HCT116 (cell line): ENCODE measurements around the gene DIS3L2. TPM values are rescaled to one million over a fixed set of nuclear protein-coding genes. Genes with fewer than 3 reads are reported as not detected.

Experiments
- ATAC-seq: fragments of 200-7000 bp; cut with Tn5 transposase; 2 replicates; pipeline ENCODE4 v1.9.1; 2020; ENCODE audit warnings: mild to moderate bottlenecking, moderate library complexity
- BruUV-seq: library from RNA; stranded (reverse); fragments of 400-500 nt; replicated peaks from 2 replicates; lab custom pipeline; 2021; lab: Mats Ljungman, UMichigan
- CTCF ChIA-PET: fragments of 300-600 bp; sonication (Branson Sonifier 250); formaldehyde crosslinking; loops from one replicate; lab custom pipeline; 2021; ENCODE audit warnings: antibody characterized with exemption; lab: Charles Lee
- POLR2A ChIA-PET: fragments of 300-600, 350-600 bp; sonication (Branson Sonifier 250); formaldehyde crosslinking; loops from one replicate; lab custom pipeline; 2021; ENCODE audit warnings: antibody characterized with exemption; lab: Charles Lee
- RAD21 ChIA-PET, 2 experiments: fragments of 300-600 bp; sonication (Branson Sonifier 250); formaldehyde crosslinking; loops; one replicate each; lab custom pipeline; 2023; ENCODE audit warnings: low total read pairs in 2 of 2; ENCODE audit not compliant: uncharacterized antibody in 2 of 2, unreplicated experiment in 2 of 2, low non-redundant PET in 1 of 2; lab: Charles Lee
- DNase-seq: peaks from one replicate; pipeline ENCODE4 v3.0.0-alpha.2; 2010; ENCODE audit warnings: low read depth, low spot score
- H2AFZ ChIP-seq: fragments of 200-600 bp; shearing (Covaris generic), sonication (generic); 2 replicates; pipeline ENCODE4 v1.6.1; 2017; ENCODE audit warnings: low read depth, mixed run types, mixed read lengths, antibody characterized with exemption, low read length; ENCODE audit not compliant: poor library complexity, severe bottlenecking
- H3K27ac ChIP-seq: 2 replicates; pipeline ENCODE4 v1.5.1; 2012; ENCODE audit warnings: low read depth, low read length
- H3K27me3 ChIP-seq: fragments of 200-600 bp; sonication (generic); 2 replicates; pipeline ENCODE4 v1.6.1; 2016; ENCODE audit warnings: mixed run types, low read length, mixed read lengths; ENCODE audit not compliant: insufficient read depth
- H3K36me3 ChIP-seq, 2 experiments: fragments of 200-500 bp in 1 of 2; fragments of 200-600 bp in 1 of 2; sonication (Bioruptor generic) in 1 of 2; sonication (generic) in 1 of 2; 2 replicates each; pipeline versions ENCODE4 v1.5.1 to v1.6.1; 2014 to 2016; ENCODE audit warnings: low read length in 2 of 2, inconsistent platforms in 1 of 2, mixed read lengths in 1 of 2, mixed run types in 1 of 2; ENCODE audit not compliant: insufficient read depth in 2 of 2, control insufficient read depth in 1 of 2
- H3K4me1 ChIP-seq, 2 experiments: fragments of 200-600 bp in 1 of 2; sonication (generic) in 1 of 2; 2 replicates each; pipeline versions ENCODE4 v1.5.1 to v1.6.1; 2012 to 2017; ENCODE audit warnings: low read length in 2 of 2, inconsistent platforms in 1 of 2, mild to moderate bottlenecking in 1 of 2, mixed read lengths in 1 of 2, mixed run types in 1 of 2, moderate library complexity in 1 of 2; ENCODE audit not compliant: insufficient read depth in 2 of 2, control insufficient read depth in 1 of 2
- H3K4me2 ChIP-seq: fragments of 200-600 bp; sonication (generic); 2 replicates; pipeline ENCODE4 v1.6.1; 2017; ENCODE audit warnings: mixed run types, low read length, mixed read lengths
- H3K4me3 ChIP-seq, 2 experiments: fragments of 200-600 bp in 1 of 2; sonication (generic) in 1 of 2; replicated peaks in 1 of 2; 2 replicates each; pipeline ENCODE4 v1.5.1; 2011 to 2016; ENCODE audit warnings: low read length in 2 of 2, control low read depth in 1 of 2, low read depth in 1 of 2, mild to moderate bottlenecking in 1 of 2, mixed read lengths in 1 of 2, mixed run types in 1 of 2
- H3K79me2 ChIP-seq: fragments of 200-600 bp; sonication (generic); 2 replicates; pipeline ENCODE4 v1.6.1; 2017; ENCODE audit warnings: mild to moderate bottlenecking, mixed run types, low read length, moderate library complexity, mixed read lengths; ENCODE audit not compliant: insufficient read depth
- H3K9ac ChIP-seq: fragments of 200-600 bp; sonication (generic); 2 replicates; pipeline ENCODE4 v1.6.1; 2016; ENCODE audit warnings: low read length, mixed read lengths
- H3K9me2 ChIP-seq: fragments of 200-600 bp; sonication (generic), shearing (Covaris generic); 2 replicates; pipeline ENCODE4 v1.6.1; 2017; ENCODE audit warnings: mixed run types, mild to moderate bottlenecking, moderate library complexity; ENCODE audit not compliant: insufficient read depth
- H3K9me3 ChIP-seq, 2 experiments: fragments of 200-500 bp in 1 of 2; fragments of 200-600 bp in 1 of 2; sonication (Bioruptor generic) in 1 of 2; sonication (generic) in 1 of 2; 2 replicates each; pipeline ENCODE4 v1.6.1; 2014 to 2017; ENCODE audit warnings: low read length in 2 of 2, mixed read lengths in 2 of 2, inconsistent platforms in 1 of 2, low read depth in 1 of 2, mild to moderate bottlenecking in 1 of 2, mixed run types in 1 of 2, moderate library complexity in 1 of 2; ENCODE audit not compliant: control insufficient read depth in 1 of 2, insufficient read depth in 1 of 2
- H4K20me1 ChIP-seq: fragments of 200-600 bp; sonication (generic), shearing (Covaris generic); 2 replicates; pipeline ENCODE4 v1.6.1; 2017; ENCODE audit warnings: mixed run types, mild to moderate bottlenecking, moderate library complexity; ENCODE audit not compliant: insufficient read depth
- FOSL1 ChIP-seq: IDR thresholded peaks from 2 replicates; pipeline ENCODE4 v1.6.1; 2012; ENCODE audit warnings: low read depth
- MAX ChIP-seq: IDR thresholded peaks from 2 replicates; pipeline ENCODE4 v1.6.1; 2012
- POLR2AphosphoS5 ChIP-seq: IDR thresholded peaks from 2 replicates; pipeline ENCODE4 v1.6.1; 2011; ENCODE audit warnings: mild to moderate bottlenecking, low read depth, low read length, moderate library complexity
- REST ChIP-seq: IDR thresholded peaks from 2 replicates; pipeline ENCODE4 v1.6.1; 2012; ENCODE audit warnings: low read depth
- SIN3A ChIP-seq: IDR thresholded peaks from 2 replicates; pipeline ENCODE4 v1.6.1; 2012; ENCODE audit warnings: low read depth
- SP1 ChIP-seq: IDR thresholded peaks from 2 replicates; pipeline ENCODE4 v1.6.1; 2012; ENCODE audit warnings: low read depth
- ZFX ChIP-seq: fragments of 450-650 bp; IDR thresholded peaks from 2 replicates; pipeline ENCODE4 v1.6.1; 2017
- ZNF274 ChIP-seq: fragments of 200-500 bp; sonication (Bioruptor generic); IDR thresholded peaks from 2 replicates; pipeline ENCODE4 v1.6.1; 2014; ENCODE audit warnings: mild to moderate bottlenecking, low read depth, low read length, inconsistent platforms
- intact Hi-C: fragments of 100-400 bp; cut with micrococcal nuclease; formaldehyde crosslinking; loops from 2 replicates; pipeline ENCODE4 v1.10.0; 2022
- total RNA-seq: library from RNA; stranded (reverse); gene quantifications from one replicate; pipeline ENCODE4 v1.2.1, GENCODE V29; 2021; ENCODE audit not compliant: unreplicated experiment
- TF ChIP-seq, protein P1 (sequence below): IDR thresholded peaks from 2 replicates; pipeline ENCODE4 v1.6.1; 2012

The DIS3L2 gene
- total RNA-seq, 1 experiment from 2014 or later: 42.5 TPM

DNA sequence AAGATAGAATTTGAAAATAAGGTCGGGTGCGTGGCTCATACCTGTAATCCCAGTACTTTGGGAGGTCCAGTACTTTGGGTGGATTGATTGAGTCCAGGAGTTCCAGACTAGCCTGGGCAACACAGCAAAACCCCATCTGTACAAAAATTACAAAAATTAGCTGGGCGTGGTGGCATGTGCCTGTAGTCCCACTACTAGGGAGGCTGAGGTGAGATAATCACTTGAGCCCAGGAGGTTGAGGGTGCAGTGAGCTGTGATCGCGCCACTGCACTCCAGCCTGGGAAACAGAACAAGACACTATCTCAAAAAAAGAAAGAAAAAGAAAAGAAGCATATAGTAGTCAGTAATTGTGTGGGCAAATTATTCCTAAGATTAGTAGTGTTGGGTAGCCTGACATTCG lies 222.8 kb downstream of the DIS3L2 start:
- ChIA-PET RAD21 (no interaction called here), POLR2A (no interaction called here), CTCF (no interaction called here)
- Histone ChIP-seq H3K36me3 (no peaks in the 10 kb centered on the region), H3K9me2 (no peaks in the 10 kb centered on the region), H3K9ac (no peak overlapping the region), H3K27me3 (no peaks in the 10 kb centered on the region), H4K20me1 (no peaks in the 10 kb centered on the region), H3K4me1 (no peaks in the 10 kb centered on the region), H3K4me3 (no peak overlapping the region), H3K79me2 (no peaks in the 10 kb centered on the region), H3K4me2 (no peak overlapping the region), H3K9me3 (no peaks in the 10 kb centered on the region), H3K27ac (no peak overlapping the region), H2AFZ (no peak overlapping the region)
- intact Hi-C loops: no loop called here
- ATAC-seq (no peak), DNase-seq (no peak)
- TF ChIP-seq ZFX (no peak), REST (no peak), MAX (no peak), SIN3A (no peak), SP1 (no peak)
- BruUV-seq: no TSS peak

GRCh38 chr2:232190796-232191195 lies 229.3 kb downstream of the DIS3L2 start:
- H3K9ac ChIP-seq: no peak overlapping the region
- no TSS peak for BruUV-seq
- no peak overlapping the region for H3K27ac ChIP-seq
- H3K4me2 ChIP-seq: no peak overlapping the region
- intact Hi-C loops: no loop called here
- ChIA-PET CTCF (no interaction called here), POLR2A (no interaction called here), RAD21 (no interaction called here)
- H3K9me2 ChIP-seq: no peaks in the 10 kb centered on the region
- H4K20me1 ChIP-seq: no peaks in the 10 kb centered on the region
- ATAC-seq: no peak
- no peak overlapping the region for H2AFZ ChIP-seq
- no peaks in the 10 kb centered on the region for H3K79me2 ChIP-seq
- no peaks in the 10 kb centered on the region for H3K4me1 ChIP-seq
- H3K4me3 ChIP-seq: no peak overlapping the region
- H3K36me3 ChIP-seq: no peaks in the 10 kb centered on the region
- H3K27me3 ChIP-seq: no peaks in the 10 kb centered on the region
- DNase-seq: no peak
- TF ChIP-seq POLR2AphosphoS5: no peak
- TF ChIP-seq FOSL1: no peak
- TF ChIP-seq, protein P1, sequence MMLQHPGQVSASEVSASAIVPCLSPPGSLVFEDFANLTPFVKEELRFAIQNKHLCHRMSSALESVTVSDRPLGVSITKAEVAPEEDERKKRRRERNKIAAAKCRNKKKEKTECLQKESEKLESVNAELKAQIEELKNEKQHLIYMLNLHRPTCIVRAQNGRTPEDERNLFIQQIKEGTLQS: no peak
- TF ChIP-seq ZNF274: no peak
- H3K9me3 ChIP-seq: 0 out of 4 replicates have a peak, but pooled peaks cover 0 to 8% of the 10 kb centered on the region in 2 experiments
